SK-N-MC (cell line): ENCODE data around the gene PRELP.

Source experiments
- EZH2 ChIP-seq: fragments of 200-600 bp; sonication (generic); IDR thresholded peaks from one replicate; pipeline ENCODE4 v1.6.1; 2017; ENCODE audit warnings: antibody characterized with exemption
- FOXP2 ChIP-seq: optimal IDR thresholded peaks from 2 replicates; pipeline ENCODE3; 2011; ENCODE audit warnings: mild to moderate bottlenecking, moderate library complexity; ENCODE audit not compliant: insufficient read depth; ENCODE audit errors: extremely low read length, control extremely low read depth
- POLR2AphosphoS5 ChIP-seq: IDR thresholded peaks from 2 replicates; pipeline ENCODE4 v1.6.1; 2012; ENCODE audit warnings: mild to moderate bottlenecking, low read depth, low read length, borderline replicate concordance

GRCh38 chr1:203490607-203491006 lies 15.0 kb downstream of the PRELP start:
- TF ChIP-seq EZH2 = no peak
- no peak for TF ChIP-seq POLR2AphosphoS5
- no peak for TF ChIP-seq FOXP2
